GM21390 (cell line): ENCODE data around the gene PEX11G.

Experiments
- ATAC-seq: cut with Tn5 transposase; IDR thresholded peaks from one replicate; pipeline ENCODE4 v1.9.1; 2021; ENCODE audit not compliant: unreplicated experiment

Gene PEX11G

GRCh38 chr19:7488736-7489353 is at the start of gene PEX11G:
Gene PEX11G, minus strand, starts transcription at chr19:7489035. Its CDS starts 25 bp downstream, at chr19:7489010.
- no peak for ATAC-seq

- ATAC-seq: no peak
Observed at GRCh38 chr19:7535998-7536695, 47.3 kb upstream of the PEX11G start.

GRCh38 chr19:7535047-7535997 is 46.5 kb upstream of the PEX11G start, which contains the start of gene PNPLA6:
Gene PNPLA6, plus strand, starts transcription at chr19:7535717. Its CDS starts 72 bp downstream, at chr19:7535789.
- peak; percentile 65 for ATAC-seq

- ATAC-seq: no peak
Observed at GRCh38 chr19:7534531-7535046, 45.8 kb upstream of the PEX11G start.

- ATAC-seq: no peak
Observed at GRCh38 chr19:7533925-7534480, 45.2 kb upstream of the PEX11G start.

- no peak for ATAC-seq
Observed at GRCh38 chr19:7533281-7533885, 44.5 kb upstream of the PEX11G start.

- no peak for ATAC-seq
Observed at GRCh38 chr19:7529610-7530490, 41.0 kb upstream of the PEX11G start.

GRCh38 chr19:7529246-7529600 is 40.4 kb upstream of the PEX11G start:
- ATAC-seq: no peak

- no peak for ATAC-seq
Observed at GRCh38 chr19:7528522-7529245, 39.8 kb upstream of the PEX11G start.

- ATAC-seq: no peak
Observed at GRCh38 chr19:7528192-7528519, 39.3 kb upstream of the PEX11G start.

- ATAC-seq: no peak
Observed at GRCh38 chr19:7527516-7528191, 38.8 kb upstream of the PEX11G start.

GRCh38 chr19:7526059-7526929 is 37.5 kb upstream of the PEX11G start:
- no peak for ATAC-seq

- ATAC-seq: no peak
Observed at GRCh38 chr19:7524992-7525739, 36.3 kb upstream of the PEX11G start.

- ATAC-seq: no peak
Observed at GRCh38 chr19:7524523-7524922, 35.7 kb upstream of the PEX11G start.

GRCh38 chr19:7522923-7523667 is 34.3 kb upstream of the PEX11G start:
- ATAC-seq: no peak
